HG02798 (cell line): ENCODE measurements around the gene RMND5B.
"Not testable (repeated sequence)": the region's sequence is repeated elsewhere in the genome, so short reads cannot be mapped to it uniquely, and the experiment has no call there.

Experiments
- ATAC-seq: cut with Tn5 transposase; IDR thresholded peaks from one replicate; pipeline ENCODE4 v1.9.1; 2021; ENCODE audit warnings: mild to moderate bottlenecking; ENCODE audit not compliant: unreplicated experiment, poor library complexity

The RMND5B gene

GRCh38 chr5:178162481-178162880, 31.7 kb downstream of the RMND5B start:
- ATAC-seq, result no peak

DNA sequence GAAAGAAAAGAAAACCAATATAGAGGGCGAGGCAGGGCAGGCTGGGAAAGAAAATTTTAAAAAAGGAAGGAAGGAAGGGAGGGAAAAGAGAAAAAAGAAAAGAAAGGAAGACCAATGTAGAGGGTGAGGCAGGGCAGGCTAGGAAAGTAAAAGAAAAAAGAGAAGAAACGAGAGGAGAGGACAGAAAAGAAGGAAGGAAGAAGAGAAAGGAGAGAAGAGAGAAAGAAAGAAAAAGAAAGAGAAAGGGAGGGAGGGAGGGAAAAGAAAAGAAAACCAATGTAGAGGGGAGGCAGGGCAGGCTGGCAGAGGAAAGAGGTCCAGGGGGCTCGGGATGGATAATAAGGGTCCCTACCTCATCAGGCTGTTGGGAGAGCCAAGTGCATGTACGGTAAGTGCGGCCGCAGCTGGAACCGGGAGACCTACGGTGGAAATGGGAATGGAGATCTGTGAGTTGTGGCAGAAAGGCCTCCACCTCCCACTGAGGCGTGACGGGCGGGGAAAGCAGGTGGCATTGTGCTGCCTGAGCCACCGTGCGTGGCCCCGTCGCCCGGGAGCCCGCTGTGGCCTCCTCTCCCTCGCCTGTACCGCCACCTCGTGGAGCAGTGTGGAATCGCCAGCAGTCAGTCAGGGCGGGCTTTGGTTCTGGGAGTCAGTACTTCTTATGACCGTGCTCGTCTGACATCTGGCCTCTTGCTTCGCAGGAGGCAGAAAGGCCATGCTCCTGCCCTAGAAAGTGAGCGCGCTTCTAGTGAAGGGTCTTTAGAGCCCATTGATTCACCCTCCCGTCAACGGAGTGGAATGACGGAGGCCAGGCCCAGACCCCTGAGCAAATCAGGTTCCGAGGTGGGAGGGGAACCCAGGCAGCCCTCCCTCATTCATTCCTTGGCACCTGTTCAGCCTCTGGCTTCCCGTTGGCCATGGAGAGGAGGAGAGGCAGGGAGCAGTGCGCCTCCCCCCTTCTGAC, 33.2 kb downstream of the RMND5B start:
- ATAC-seq, result peak; percentile 93

- no peak for ATAC-seq
These were observed 34.8 kb downstream of the RMND5B start for GRCh38 chr5:178165581-178165980.

GRCh38 chr5:178170455-178170854, 39.6 kb downstream of the RMND5B start:
- no peak for ATAC-seq

DNA sequence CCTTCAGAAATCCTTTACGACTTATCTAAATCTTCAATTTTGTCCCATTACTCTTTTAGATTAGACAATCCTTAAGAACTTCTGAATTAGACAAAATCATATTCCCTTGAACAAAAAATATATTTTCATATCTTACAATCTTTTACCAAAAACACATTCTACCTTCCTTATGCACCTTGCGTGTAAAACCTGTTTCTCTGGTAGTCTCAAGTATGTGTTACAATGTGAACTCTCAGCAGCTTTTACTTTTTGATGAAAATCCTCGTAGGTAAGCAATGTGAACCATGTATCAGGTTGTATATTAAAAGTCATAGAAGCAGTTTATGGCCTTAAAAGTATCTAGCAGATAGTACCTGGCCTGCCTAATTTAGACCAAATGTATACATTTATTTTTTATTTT, 43.6 kb downstream of the RMND5B start:
- ATAC-seq, result no peak

DNA sequence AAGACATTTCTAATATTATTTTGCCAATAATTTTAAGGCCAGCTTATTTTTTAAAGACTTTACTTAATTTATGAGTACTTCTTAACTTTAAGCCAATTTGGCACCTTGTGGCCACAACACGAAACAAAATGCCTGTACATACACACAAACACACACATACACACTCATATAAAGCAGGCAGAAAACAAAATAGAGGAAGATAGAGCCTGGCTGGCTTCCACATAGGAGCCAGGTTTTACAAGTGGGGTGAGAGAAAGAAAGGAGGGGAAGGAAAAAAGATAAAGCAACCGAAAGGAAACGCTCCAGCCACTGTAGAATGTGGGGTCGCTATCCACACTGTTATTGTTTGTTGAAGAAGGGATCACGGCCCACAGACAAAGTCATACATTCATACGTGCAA, 46.0 kb downstream of the RMND5B start:
- ATAC-seq, result no peak

DNA sequence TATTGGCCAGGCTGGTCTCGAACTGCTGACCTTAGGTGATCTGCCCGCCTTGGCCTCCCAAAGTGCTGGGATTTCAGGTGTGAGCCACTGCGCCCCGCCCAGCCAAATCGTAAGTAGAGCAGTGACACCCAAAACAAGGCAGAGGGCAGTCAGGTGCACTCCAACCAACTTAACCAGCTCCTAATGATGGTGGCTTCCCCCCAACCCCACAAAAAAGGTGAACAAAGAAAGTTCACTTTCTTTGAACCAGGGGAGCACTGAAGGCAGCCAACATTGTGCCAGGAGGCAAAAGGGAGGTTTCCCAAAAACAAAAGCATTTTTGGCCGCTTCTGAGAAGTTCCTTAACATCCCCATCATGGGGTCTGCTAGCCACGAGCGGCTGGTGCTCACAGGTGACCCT, 46.8 kb downstream of the RMND5B start:
- ATAC-seq, result no peak

GRCh38 chr5:178180141-178180863, 49.5 kb downstream of the RMND5B start:
- no peak for ATAC-seq

GRCh38 chr5:178182158-178182876, 51.5 kb downstream of the RMND5B start:
- ATAC-seq, result no peak

DNA sequence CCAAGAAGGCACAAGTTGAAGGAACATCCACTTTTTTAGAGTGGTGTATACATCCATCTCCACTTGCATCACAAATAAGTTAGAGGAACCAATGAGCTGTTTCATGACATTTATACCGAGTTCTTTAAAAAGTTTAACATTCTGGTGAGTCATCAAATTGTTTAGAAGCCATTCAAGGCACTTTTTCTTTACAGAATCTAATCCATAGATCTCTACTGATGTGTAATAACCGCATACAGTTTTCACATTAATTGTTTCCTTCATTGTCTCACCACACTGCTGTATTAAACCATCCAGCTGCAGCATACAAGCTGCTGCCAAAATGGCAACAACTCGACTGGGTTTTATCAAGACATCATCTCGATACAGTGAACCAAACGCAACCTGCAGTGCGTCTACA, 55.6 kb downstream of the RMND5B start:
- no peak for ATAC-seq

DNA sequence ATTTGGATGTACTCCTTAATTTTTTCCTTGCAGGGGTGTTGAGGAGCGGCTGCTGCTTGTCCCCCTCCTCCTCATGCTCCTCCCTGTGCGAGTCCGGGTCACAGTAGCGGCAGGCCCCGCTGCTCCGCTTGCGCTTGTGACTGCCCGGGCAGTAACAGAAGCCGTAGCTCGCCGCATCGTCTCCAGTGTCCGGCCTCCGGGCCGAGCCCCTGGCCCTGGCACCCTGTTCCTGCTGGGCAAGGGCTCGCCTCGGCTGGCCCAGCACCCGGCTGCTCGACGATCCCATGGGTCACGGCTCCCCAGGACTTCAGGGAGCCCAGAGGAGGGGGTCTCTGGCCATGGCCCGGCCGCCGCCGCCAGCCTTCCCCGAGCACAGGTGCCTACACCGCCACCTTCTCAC, 56.2 kb downstream of the RMND5B start, which contains the start of gene GMCL2:
Gene GMCL2, minus strand, starts transcription at position 358 of the 400 bp plus-strand sequence. Its CDS starts 72 bp downstream, at position 286.
- ATAC-seq, result no peak

DNA sequence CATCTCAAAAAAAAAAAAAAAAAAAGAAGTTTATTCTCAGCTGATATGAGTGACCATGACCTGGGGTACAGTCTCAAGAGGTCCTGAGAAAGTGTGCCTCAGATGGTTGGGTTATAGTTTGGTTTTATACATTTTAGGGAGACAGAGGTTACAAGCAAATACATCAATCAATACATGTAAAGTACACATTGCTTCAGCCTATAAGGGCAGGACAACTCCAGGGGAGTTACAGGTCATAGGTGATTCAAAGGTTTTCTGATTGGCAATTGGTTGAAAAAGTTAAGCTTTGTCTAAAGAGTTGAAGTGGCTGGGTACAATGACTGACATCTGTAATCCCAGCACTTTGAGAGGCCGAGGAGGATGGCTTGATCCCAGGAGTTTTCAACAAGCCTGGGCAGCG, 58.6 kb downstream of the RMND5B start:
- no peak for ATAC-seq

- ATAC-seq, result no peak
These were observed 60.8 kb downstream of the RMND5B start for GRCh38 chr5:178191661-178192060.

- ATAC-seq, result no peak
These were observed 61.4 kb downstream of the RMND5B start for GRCh38 chr5:178192244-178192643.

DNA sequence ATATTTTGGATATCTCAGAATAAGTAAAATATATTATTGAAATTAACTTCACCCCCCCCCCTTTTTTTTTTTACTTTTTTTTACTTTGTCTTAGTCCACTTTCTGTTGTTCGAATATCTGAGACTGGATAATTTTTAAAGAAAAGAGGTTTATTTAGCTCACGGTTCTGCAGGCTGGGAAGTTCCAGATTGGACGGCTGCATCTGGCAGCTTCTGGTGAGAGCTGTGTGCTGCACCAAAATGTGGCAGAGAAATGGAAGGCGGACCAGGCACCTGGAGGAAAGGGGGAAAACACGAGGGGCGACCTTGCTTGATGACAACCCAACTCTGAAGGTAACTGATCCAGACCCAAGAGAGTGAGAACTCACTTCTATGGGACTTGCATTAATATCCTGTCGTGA, 62.0 kb downstream of the RMND5B start:
- no peak for ATAC-seq

- no peak for ATAC-seq
These were observed 62.5 kb downstream of the RMND5B start for GRCh38 chr5:178193251-178193809.

- ATAC-seq, result no peak
These were observed 63.2 kb downstream of the RMND5B start for GRCh38 chr5:178194026-178194425.

GRCh38 chr5:178196281-178196812, 65.5 kb downstream of the RMND5B start:
- no peak for ATAC-seq

DNA sequence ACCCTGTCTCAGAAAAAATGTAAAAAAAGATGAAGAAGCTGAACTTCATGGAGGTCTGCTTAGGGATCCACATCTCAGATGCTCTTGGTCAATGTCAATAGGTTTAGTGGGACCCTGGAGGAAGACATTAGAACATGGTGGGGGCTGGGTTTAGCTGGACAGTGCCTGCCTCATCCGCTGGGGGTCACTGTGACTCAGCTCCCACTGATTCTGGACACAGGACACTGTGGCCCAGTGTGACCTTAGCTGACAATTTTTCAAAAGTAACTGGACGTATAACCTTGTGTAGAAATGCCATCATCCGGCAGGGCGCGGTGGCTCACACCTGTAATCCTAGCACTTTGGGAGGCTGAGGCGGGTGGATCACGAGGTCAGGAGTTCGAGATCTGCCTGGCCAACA, 66.2 kb downstream of the RMND5B start:
- no peak for ATAC-seq

- ATAC-seq, result not testable (repeated sequence)
These were observed 67.3 kb downstream of the RMND5B start for GRCh38 chr5:178198151-178198550.
